Measurements from ENCODE around the gene NIF3L1. TPM values are rescaled to one million over a fixed set of nuclear protein-coding genes. Genes with fewer than 3 reads are reported as not detected.

The NIF3L1 gene
- total RNA-seq, 4 donors from 2014 or later: 22.0 to 34.7 (median 29.9) TPM

DNA sequence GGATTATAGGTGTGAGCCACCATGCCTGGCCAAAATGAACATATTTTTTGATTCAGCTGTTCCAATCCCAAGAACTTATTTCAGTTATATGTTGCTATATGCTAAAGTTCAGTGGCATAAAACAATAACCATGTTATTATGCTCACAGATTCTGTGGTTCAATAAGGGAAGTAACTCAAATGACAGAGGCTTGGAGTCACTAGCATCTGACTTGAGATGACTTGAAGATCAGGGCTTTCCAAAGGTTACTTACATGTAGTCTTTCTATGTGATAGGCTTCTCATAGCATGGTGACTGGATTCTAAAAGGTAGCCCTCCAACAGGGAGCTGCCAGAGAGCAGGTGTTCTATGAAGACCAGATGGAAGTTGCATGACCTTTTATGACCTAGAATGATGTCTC, 41.9 kb upstream of the NIF3L1 start:
- no peak overlapping the region for H3K27ac ChIP-seq
- TF ChIP-seq POLR2AphosphoS5 (IDR thresholded peaks at IDR 0.05) (no peak), POLR2A (IDR thresholded peaks at IDR 0.05) (no peak), EP300 (IDR thresholded peaks at IDR 0.05) (no peak)
- TF ChIP-seq, protein P1, sequence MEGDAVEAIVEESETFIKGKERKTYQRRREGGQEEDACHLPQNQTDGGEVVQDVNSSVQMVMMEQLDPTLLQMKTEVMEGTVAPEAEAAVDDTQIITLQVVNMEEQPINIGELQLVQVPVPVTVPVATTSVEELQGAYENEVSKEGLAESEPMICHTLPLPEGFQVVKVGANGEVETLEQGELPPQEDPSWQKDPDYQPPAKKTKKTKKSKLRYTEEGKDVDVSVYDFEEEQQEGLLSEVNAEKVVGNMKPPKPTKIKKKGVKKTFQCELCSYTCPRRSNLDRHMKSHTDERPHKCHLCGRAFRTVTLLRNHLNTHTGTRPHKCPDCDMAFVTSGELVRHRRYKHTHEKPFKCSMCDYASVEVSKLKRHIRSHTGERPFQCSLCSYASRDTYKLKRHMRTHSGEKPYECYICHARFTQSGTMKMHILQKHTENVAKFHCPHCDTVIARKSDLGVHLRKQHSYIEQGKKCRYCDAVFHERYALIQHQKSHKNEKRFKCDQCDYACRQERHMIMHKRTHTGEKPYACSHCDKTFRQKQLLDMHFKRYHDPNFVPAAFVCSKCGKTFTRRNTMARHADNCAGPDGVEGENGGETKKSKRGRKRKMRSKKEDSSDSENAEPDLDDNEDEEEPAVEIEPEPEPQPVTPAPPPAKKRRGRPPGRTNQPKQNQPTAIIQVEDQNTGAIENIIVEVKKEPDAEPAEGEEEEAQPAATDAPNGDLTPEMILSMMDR (IDR thresholded peaks at IDR 0.05): no peak
- H3K4me1 ChIP-seq: no peaks in the 10 kb centered on the region

DNA sequence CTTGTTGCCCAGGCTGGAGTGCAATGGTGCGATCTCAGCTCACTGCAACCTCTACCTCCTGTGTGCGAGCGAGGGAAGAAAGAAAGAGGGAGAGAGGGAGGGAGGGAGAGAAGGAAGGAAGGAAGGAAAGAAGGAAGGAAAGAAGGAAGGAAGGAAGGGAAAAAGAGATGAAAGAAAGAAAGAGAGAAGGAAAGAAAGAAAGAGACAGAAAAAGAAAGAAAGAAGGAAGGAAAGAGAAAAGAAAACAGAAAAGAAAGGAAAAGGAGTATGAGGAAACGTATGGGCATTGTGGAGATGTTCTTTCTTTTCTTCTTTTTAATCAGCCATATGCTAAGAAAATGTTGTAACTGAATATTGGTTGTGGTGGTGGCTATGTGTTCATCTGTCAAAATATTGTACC, 41.2 kb upstream of the NIF3L1 start:
- no peak overlapping the region for H3K27ac ChIP-seq
- 92% methylated on average over 4 of the region's 4 CpGs for WGBS
- H3K27me3 ChIP-seq: no peaks in the 10 kb centered on the region
- DNase-seq (ENCODE audit: low spot score in 2 of 2): no peak
- no peak overlapping the region for H3K4me3 ChIP-seq
- TF ChIP-seq POLR2AphosphoS5 (IDR thresholded peaks at IDR 0.05) (no peak), EP300 (IDR thresholded peaks at IDR 0.05) (no peak), POLR2A (IDR thresholded peaks at IDR 0.05) (no peak)
- TF ChIP-seq, protein P1 (IDR thresholded peaks at IDR 0.05): no peak
- H3K36me3 ChIP-seq: peaks cover 18% of the 10 kb centered on the region
- H3K9me3 ChIP-seq: no peaks in the 10 kb centered on the region
- no peaks in the 10 kb centered on the region for H3K4me1 ChIP-seq

More for the DNA sequence above, 41.9 kb upstream of the NIF3L1 start:
- no peaks in the 10 kb centered on the region for H3K9me3 ChIP-seq
- no peaks in the 10 kb centered on the region for H3K27me3 ChIP-seq
- H3K4me3 ChIP-seq: no peak overlapping the region
- no peak for DNase-seq (ENCODE audit: low spot score in 2 of 2)
- H3K36me3 ChIP-seq: peaks cover 11% of the 10 kb centered on the region

DNA sequence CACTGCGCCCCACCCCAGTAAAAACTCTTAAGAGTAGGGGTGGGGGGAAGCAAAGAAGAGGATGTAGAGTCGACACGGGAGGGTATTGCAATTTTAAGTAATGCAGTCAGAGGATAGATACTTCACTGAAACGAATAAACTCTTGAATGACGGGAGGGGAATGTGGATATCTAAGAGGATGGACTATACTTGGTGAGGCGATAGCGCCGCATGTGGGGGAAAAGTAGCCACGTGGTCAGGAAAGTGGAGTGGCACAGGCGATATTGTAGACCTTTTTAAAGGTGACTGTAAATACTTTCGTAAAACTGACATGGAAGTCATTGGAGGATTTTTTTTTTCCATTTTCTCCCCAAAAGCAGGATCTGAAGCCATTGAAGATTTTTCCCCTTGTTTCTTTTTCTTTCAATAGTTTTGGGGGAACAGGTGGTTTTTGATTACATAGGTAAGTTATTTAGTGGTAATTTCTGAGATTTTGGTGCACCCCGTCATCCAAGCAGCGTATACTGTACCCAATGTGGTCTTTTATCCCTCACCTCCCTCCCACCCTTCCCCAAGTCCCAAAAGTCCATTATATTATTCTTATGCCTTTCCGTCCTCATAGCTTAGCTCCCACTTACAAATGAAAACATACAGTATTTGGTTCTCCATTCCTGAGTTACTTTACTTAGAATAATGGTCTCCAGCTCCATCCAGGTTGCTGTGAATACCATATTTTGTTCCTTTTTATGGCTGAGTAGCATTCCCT, 38.5 kb upstream of the NIF3L1 start:
- H3K9me3 ChIP-seq: no peaks in the 10 kb centered on the region
- no peaks in the 10 kb centered on the region for H3K4me1 ChIP-seq
- WGBS: 88% methylated on average over 14 of the region's 14 CpGs
- H3K27ac ChIP-seq: no peak overlapping the region
- H3K36me3 ChIP-seq: peaks cover 45% of the 10 kb centered on the region
- DNase-seq (ENCODE audit: low spot score in 2 of 2): no peak
- TF ChIP-seq EP300 (IDR thresholded peaks at IDR 0.05): no peak
- TF ChIP-seq, protein P1 (IDR thresholded peaks at IDR 0.05): no peak
- no peak for TF ChIP-seq POLR2A (IDR thresholded peaks at IDR 0.05)
- TF ChIP-seq POLR2AphosphoS5 (IDR thresholded peaks at IDR 0.05): no peak
- H3K27me3 ChIP-seq: no peaks in the 10 kb centered on the region
- no peak overlapping the region for H3K4me3 ChIP-seq

DNA sequence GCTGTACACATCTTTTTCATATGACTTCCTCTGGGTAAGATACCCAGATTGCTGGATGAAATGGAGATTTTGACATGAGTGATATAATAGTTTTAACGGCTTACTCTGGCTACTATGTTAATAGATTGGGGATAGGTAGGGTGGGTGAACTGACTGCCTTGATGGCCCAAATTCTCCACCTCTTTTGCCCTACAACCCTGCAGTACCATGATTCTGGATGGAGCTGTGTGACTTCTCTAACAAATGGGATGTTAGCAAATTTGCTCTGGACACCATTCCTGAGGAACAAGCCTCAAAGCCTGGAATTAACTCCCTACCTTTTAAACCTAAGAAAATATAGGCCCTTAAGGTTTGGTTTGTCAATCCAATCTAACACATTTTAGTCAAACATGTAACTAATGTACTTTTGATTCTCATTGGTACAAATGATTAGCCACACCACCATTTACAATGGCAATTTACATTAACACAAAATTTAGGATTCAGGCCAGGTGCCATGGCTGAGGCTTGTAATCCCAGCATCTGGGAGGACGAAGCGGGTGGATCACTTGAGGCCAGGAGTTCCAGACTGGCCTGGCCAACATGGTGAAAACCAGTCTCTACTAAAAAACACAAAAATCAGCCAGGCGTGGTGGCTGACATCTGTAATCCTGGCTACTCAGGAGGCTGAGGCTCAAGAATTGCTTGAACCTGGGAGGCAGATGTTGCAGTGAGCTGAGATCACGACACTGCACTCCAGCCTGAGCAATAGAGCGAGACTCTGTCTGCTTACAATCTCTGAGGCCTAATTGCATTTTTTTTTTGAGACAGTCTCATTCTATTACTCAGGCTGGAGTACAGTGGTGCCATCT, 37.5 kb upstream of the NIF3L1 start:
- Histone ChIP-seq H3K27ac (no peak overlapping the region), H3K9me3 (no peaks in the 10 kb centered on the region), H3K27me3 (no peaks in the 10 kb centered on the region), H3K4me1 (no peaks in the 10 kb centered on the region), H3K4me3 (no peak overlapping the region), H3K36me3 (peaks cover 55% of the 10 kb centered on the region)
- TF ChIP-seq, protein P1 (IDR thresholded peaks at IDR 0.05): no peak
- no peak for TF ChIP-seq EP300 (IDR thresholded peaks at IDR 0.05)
- no peak for TF ChIP-seq POLR2A (IDR thresholded peaks at IDR 0.05)
- TF ChIP-seq POLR2AphosphoS5 (IDR thresholded peaks at IDR 0.05): peak in 1 of 3 donors; percentile 30
- WGBS: 91% methylated on average over 6 of the region's 6 CpGs
- no peak for DNase-seq (ENCODE audit: low spot score in 2 of 2)

DNA sequence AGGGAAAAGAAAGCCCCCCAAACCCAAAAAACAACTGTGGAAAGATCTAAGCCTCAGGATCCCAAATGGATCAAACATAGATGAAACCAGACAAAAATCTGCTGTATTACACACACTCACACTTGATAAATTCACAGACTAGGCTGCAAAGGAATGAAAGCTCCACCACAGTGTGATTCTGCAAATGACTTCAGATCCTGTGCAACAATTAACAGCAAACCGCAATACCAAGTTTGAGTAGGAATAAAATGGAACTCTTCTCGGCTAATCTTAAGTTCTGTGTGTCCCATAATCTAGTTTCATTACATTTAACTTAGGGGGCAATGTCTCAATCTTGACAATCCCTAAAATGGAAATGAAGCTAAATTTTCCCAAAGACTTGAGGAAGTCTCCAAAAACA, 36.6 kb upstream of the NIF3L1 start:
- WGBS: 98% methylated on average over 2 of the region's 2 CpGs
- Histone ChIP-seq H3K4me1 (peaks cover 3% of the 10 kb centered on the region), H3K27ac (no peak overlapping the region), H3K9me3 (no peaks in the 10 kb centered on the region), H3K4me3 (no peak overlapping the region), H3K36me3 (peaks cover 65% of the 10 kb centered on the region), H3K27me3 (no peaks in the 10 kb centered on the region)
- TF ChIP-seq EP300 (IDR thresholded peaks at IDR 0.05): no peak
- TF ChIP-seq POLR2A (IDR thresholded peaks at IDR 0.05): no peak
- TF ChIP-seq, protein P1 (IDR thresholded peaks at IDR 0.05): no peak
- TF ChIP-seq POLR2AphosphoS5 (IDR thresholded peaks at IDR 0.05): no peak
- no peak for DNase-seq (ENCODE audit: low spot score in 2 of 2)

Data from suprapubic skin (tissue), 4 donors.